ENCODE results near the gene CIBAR2.

Gene CIBAR2

GRCh38 chr16:85083051-85083639 lies 29.1 kb downstream of the CIBAR2 start:
- in situ Hi-C loops (cut with MboI; ENCODE audit: low sequenced_read_pairs), result no loop called here

- in situ Hi-C loops (cut with MboI; ENCODE audit: low sequenced_read_pairs), result no loop called here
These were observed 29.9 kb downstream of the CIBAR2 start for GRCh38 chr16:85082173-85083050.

DNA sequence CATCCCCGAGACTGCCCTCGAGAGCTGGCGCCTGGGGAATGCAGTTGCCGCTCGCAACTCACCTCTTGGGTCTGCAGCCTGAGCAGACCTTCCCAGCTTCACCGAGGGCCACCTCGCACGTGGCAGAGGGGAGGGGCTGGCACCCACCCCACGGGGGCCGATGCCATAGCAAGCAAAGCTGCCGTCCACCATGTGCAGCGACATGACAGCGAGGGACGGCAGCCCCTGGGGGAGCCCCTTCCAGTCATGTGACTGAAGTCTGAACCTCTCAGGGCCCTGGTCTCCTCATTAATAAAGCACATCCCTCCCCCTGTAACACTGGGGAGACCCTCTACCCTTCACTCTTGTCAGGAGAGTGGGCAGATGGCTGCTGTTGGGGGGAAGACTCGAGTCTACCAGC lies 30.5 kb downstream of the CIBAR2 start:
- in situ Hi-C loops (cut with MboI; ENCODE audit: low sequenced_read_pairs), result no loop called here

DNA sequence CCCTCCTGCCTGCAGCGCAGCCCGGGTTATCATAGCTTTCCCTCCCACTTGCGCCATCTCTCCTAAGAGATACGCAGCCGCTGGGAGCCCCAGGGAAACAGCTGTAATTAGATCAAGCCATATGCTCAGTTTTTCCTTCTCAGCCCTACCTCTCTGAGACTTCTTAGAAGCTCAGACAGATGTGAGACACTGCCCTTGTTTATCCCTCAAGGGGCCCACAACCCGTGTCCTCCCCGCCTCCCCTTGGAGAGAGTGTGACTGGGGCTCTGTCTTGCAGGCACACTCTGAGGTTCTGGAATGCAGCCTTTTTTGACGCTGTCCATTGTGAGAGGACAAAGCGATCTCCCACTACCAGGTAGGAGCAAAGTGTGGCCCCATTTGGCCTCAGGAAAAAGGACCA lies 31.2 kb downstream of the CIBAR2 start:
- in situ Hi-C loops (cut with MboI; ENCODE audit: low sequenced_read_pairs), result no loop called here

- in situ Hi-C loops (cut with MboI; ENCODE audit: low sequenced_read_pairs), result no loop called here
These were observed 32.3 kb downstream of the CIBAR2 start for GRCh38 chr16:85079785-85080570.

DNA sequence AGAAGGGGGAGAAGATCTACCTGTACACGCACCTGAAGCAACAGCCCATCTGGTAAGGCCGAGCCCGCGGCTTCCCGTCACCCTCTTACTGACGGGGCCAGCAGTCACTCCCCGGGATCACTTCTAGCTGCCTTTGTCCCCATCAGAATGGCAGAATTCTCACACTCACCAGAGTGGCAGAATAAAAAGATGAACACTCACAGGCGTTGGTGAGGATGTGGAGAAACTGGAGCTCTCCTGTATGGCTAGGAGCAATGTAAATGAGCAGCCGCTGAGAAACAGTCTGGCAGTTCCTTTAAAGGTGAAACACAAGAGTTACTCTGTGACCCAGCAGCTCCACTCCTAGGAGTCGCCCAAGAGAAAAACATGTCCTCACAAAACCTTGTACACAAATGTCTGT lies 33.3 kb downstream of the CIBAR2 start:
- in situ Hi-C loops (cut with MboI; ENCODE audit: low sequenced_read_pairs), result no loop called here

GRCh38 chr16:85078226-85078625 lies 34.0 kb downstream of the CIBAR2 start:
- in situ Hi-C loops (cut with MboI; ENCODE audit: low sequenced_read_pairs), result no loop called here

GRCh38 chr16:85077576-85078125 lies 34.6 kb downstream of the CIBAR2 start:
- in situ Hi-C loops (cut with MboI; ENCODE audit: low sequenced_read_pairs), result no loop called here

GRCh38 chr16:85077039-85077438 lies 35.2 kb downstream of the CIBAR2 start:
- in situ Hi-C loops (cut with MboI; ENCODE audit: low sequenced_read_pairs), result no loop called here

DNA sequence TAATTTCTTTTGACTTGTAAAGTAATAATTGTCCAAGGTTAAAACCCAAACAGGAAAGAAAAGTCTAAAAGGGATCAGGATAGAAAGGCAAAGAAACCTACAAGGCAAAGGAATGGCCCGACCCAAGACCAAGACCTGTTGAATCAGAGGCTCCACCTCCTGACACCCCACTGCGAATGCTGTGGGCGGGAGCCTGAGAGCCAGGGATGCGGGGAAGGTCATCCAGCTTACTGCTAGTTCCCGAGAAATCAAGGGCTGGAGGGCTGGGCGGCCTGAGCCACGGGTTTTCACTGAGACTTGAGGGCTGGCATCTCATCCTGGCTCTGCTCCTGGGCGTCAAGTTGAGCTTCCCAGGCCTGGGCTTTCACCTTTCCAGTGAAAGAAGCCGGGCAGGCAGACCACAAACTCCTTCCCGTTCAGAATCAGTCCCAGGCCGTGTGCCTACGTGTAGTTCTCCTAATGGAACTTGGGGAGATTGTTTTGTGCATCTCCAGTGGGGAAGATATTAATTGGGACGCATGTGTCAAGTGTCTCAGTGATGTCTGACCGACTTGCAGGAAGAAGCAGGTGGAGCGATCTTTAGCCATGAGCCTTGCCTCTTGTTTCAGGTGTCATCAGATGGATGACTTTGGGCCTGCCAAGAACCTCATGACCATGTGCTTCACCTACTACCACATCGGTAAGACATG lies 36.9 kb downstream of the CIBAR2 start:
- in situ Hi-C loops (cut with MboI; ENCODE audit: low sequenced_read_pairs), result no loop called here

DNA sequence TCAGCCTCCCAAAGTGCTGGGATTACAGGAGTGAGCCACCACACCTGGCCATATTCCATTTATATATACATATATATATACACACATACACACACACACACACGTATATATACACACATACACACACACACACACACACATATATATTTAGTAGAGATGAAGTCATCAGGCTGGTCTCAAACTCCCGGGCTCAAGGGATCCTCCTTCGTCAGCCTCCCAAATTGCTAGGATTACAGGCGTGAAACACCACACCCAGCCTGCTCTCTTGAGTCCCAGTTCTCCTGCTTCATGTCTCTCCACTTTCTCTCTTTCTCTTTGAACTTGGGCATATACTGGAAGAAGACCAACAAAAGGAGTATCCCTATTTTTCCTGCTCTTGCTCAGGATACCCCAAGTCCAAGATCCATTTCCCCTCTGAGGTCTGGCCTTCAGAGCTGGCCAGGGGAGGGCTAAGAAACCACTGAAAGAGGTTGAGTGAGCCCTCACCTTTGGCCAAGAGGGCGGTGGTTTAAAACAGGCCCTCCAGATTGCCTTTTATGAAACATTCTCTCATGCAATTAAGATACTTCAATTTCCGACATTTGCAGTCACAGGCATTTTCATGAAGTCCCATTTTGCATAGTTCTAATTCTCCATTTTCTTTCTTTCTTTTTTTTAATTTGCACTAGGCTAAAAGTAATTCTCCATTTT lies 37.9 kb downstream of the CIBAR2 start:
- in situ Hi-C loops (cut with MboI; ENCODE audit: low sequenced_read_pairs), result no loop called here

DNA sequence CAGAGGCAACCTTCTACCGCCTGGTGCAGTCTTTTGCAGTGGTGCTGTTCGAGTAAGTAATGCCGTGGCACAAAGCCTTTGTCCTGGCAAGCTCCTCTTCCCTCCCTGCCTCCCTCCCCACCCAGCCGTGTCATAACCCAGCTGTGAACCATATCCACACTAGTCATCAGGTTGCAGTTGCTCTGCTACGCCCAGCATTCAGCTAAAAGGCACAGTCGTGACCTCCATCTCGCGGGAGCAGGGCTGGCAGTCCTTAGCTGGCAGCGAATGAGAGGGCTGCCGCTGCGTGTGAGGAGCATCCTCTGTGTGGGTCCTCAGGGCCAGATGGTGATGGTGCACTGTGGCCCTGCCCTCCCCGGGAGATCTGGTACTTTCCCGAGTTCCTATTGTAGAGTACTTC lies 39.3 kb downstream of the CIBAR2 start:
- in situ Hi-C loops (cut with MboI; ENCODE audit: low sequenced_read_pairs), result no loop called here

DNA sequence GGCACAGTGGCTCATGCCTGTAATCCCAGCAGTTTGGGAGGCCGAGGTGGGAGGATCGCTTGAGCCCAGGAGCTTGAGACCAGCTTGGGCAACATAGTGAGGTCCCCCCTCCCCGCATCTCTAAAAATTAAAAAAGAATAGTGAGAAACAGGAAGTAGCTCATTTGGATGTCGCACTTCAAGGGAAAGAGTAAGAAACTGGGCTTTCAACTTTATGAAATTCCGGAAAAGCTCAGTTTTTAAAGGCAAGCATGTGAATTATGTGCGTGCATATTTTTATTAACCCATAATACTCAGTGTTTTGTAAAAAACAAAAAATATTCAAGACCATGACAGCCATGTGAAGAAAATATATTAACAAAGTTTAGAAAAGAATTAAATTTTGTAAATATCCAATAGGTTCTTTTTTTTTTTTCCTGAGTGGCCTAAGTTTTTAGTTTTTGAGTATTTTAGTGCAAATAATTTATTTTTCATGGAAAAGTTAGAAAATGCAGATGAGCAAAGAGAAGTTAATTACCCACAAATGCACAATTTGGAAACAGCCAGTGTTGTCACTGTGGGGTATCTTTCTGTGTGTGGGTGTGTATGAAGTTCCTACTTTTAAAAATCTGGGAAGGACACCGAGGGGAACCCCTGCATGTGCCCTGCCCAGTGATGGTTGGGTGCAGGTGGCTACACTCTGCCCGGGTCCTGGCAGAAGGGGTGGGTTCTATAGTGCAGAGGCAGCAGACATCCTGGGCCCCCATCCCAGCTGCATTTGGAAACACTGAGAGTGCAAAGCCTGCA lies 40.0 kb downstream of the CIBAR2 start:
- in situ Hi-C loops (cut with MboI; ENCODE audit: low sequenced_read_pairs), result no loop called here

GRCh38 chr16:85069171-85069570 lies 43.1 kb downstream of the CIBAR2 start:
- in situ Hi-C loops (cut with MboI; ENCODE audit: low sequenced_read_pairs), result no loop called here

DNA sequence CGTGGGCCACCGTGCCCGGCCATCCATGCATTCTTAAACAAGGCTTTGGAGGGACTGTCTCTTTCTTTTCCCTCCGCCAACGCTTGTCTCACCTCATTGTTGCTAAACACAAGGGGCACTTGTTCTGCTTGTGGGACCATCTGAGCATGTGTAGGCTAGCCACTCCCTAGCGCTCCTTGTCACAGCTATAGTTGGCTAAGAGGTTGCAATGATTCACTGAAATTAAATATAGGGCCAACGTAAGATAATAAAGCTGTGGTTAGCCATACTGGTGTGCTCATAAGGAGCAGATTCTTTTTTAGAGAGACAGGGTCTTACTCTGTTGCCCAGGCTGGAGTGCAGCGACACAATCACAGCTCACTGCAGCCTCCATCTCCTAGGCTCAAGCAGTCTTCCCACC lies 43.5 kb downstream of the CIBAR2 start:
- in situ Hi-C loops (cut with MboI; ENCODE audit: low sequenced_read_pairs), result no loop called here

GRCh38 chr16:85067426-85067825 lies 44.8 kb downstream of the CIBAR2 start:
- in situ Hi-C loops (cut with MboI; ENCODE audit: low sequenced_read_pairs), result no loop called here

DNA sequence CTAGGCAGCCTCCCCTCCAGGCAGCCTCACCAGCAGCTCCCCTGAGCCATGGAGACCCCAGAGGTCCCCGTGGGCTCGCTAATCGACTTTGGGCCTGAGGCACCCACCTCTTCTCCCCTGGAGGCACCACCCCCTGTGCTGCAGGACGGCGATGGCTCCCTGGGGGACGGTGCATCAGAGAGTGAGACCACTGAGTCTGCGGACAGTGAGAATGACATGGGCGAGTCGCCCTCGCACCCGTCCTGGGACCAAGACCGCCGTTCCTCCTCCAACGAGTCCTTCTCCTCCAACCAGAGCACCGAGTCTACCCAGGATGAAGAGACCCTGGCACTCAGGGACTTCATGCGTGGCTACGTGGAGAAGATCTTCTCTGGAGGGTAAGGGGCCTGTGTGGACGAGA lies 45.2 kb downstream of the CIBAR2 start:
- in situ Hi-C loops (cut with MboI; ENCODE audit: low sequenced_read_pairs), result no loop called here

DNA sequence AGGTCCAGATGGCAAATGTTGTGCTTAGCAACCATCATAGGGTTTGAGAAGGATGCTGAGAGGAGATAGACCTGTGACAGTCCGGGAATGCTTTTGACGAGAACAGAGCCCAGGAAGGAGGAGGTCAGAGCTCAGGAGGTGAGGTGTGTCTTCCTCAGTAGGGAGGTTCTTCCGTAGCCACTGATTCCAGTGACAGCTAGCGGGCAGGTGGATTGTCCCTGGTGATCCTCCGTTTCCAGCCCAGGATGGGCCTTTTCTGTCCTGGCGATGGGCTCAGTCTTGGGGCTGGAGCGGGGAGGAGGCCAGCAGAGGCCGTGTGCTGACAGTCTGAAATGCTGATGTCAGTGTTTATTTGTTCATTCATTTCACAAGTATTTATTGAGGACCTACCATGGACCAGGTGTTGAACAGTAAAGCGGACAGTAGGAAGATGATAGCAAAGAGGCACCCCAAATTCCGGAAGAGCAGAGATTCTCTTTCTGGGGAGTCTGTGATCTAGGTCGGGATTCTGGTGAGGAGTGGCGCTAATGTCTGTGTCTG lies 45.9 kb downstream of the CIBAR2 start:
- in situ Hi-C loops (cut with MboI; ENCODE audit: low sequenced_read_pairs), result no loop called here

DNA sequence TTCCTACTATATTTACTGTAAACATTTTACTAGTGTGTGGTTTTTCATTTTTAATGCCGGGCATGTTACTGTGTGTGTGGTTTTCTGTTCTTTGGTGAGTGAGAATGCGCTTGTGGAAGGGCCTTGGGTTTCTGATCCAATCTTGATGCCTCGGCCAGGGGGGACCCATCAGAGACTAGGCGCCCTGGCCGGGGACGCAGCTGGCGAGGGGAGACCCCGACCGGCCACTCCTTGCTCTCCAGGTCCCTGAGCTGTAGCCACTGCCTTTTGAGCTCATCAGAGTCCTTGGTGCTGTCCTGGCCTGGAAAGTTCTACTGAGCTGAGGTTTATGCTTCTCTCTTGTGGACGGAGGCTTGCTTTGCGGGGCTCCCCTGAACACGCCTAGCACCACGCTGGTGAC lies 47.2 kb downstream of the CIBAR2 start:
- in situ Hi-C loops (cut with MboI; ENCODE audit: low sequenced_read_pairs), result no loop called here

Data from HL-60/S4 treated with phorbol 12-myristate 13-acetate at 8.2 ng/mL for 4 days and 3 days (cell line).